ENCODE results near the gene NEIL3.

- TF ChIP-seq CTCF (conservative IDR thresholded peaks at IDR 0.05; ENCODE audit: low read depth, low read length) (no peak), EZH2 (IDR thresholded peaks at IDR 0.05; ENCODE audit: low read length, unreplicated experiment) (no peak)
Measured at GRCh38 chr4:177410566-177410965, 100.9 kb downstream of the NEIL3 start.
